Naive thymus-derived CD8-positive, alpha-beta T cell (primary cell): Measurements from ENCODE around the gene TMEM170B. TPM values are rescaled to one million over a fixed set of nuclear protein-coding genes. Genes with fewer than 3 reads are reported as not detected.
A peak's percentile ranks its signal among the peaks of the same experiment; 100 is the strongest.

Experiments
- ATAC-seq, 2 donors: fragments of 150-1000 bp; cut with Tn5 transposase in 1 of 2; sonication (Bioruptor Pico), chemical (Tn5 transposase) in 1 of 2; 1 replicate in 1 of 2; 2 replicates in 1 of 2; pipeline ENCODE4 v1.10.0; 2021; ENCODE audit warnings: mild to moderate bottlenecking in 2 of 2, moderate library complexity in 2 of 2
- POLR2A ChIA-PET: fragments of 350-600 bp; sonication (Branson Sonifier 250); formaldehyde crosslinking; loops from one replicate; lab custom pipeline; 2021; ENCODE audit warnings: antibody characterized with exemption; lab: Charles Lee
- DNase-seq, 10 donors: peaks; one replicate each; pipeline versions ENCODE4 v3.0.0 to v3.0.0-alpha.2; 2020 to 2022
- H3K27ac Mint-ChIP-seq, 10 donors: one replicate each; pipeline ENCODE4 v1.8.0; 2020 to 2022; ENCODE audit warnings: mild to moderate bottlenecking in 10 of 10, mixed read lengths in 10 of 10, moderate library complexity in 4 of 10, inconsistent platforms in 1 of 10
- H3K27me3 Mint-ChIP-seq, 5 donors: one replicate each; pipeline ENCODE4 v1.8.0; 2021 to 2022; ENCODE audit warnings: mixed read lengths in 5 of 5
- H3K36me3 Mint-ChIP-seq, 3 donors: one replicate each; pipeline ENCODE4 v1.8.0; 2020 to 2022; ENCODE audit warnings: mixed read lengths in 3 of 3, mild to moderate bottlenecking in 2 of 3, inconsistent platforms in 1 of 3
- H3K4me1 Mint-ChIP-seq, 4 donors: one replicate each; pipeline ENCODE4 v1.8.0; 2021 to 2022; ENCODE audit warnings: mixed read lengths in 4 of 4
- H3K4me3 Mint-ChIP-seq, 10 donors: one replicate each; pipeline ENCODE4 v1.8.0; 2020 to 2022; ENCODE audit warnings: mild to moderate bottlenecking in 10 of 10, mixed read lengths in 10 of 10, moderate library complexity in 6 of 10, inconsistent platforms in 1 of 10
- H3K9me3 Mint-ChIP-seq, 9 donors: one replicate each; pipeline ENCODE4 v1.8.0; 2020 to 2022; ENCODE audit warnings: mixed read lengths in 9 of 9, mild to moderate bottlenecking in 3 of 9, inconsistent platforms in 1 of 9, moderate library complexity in 1 of 9
- polyA plus RNA-seq, 3 donors: library from polyadenylated mRNA; unstranded; fragments of 300-500 nt; fragmentation: Illumina TruSeq; gene quantifications; one replicate each; pipeline ENCODE4 v1.2.3, GENCODE V29; 2021
- total RNA-seq, 8 experiments: library from RNA in 2 of 8; stranded (reverse) in 2 of 8; gene quantifications; one replicate each; pipeline ENCODE4 v1.2.3 and lab custom pipeline; 2021 to 2026

The TMEM170B gene
- total and polyA plus RNA-seq, 5 experiments from 2014 or later, result 0.14 to 4.1 (median 0.30) TPM

DNA sequence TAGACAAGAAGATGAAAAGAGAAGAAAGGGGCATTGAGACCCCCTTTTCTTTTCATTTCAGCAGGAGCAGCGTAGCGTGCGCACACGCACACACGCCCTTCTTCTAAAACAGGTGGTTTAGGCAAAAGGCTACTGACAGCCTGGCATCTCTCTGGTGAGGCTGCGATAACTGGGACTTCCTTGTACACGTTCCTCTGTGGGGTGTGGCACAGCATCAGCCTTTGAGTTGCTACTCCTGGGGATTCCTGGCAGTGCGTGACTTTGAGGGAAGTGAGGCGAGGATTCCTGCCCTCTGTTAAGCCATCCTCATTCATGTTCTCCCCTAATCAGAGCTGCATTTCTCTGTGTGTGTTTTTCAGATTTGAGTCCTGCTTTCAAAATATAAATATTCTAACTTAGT is 94.7 kb downstream of the TMEM170B start:
- H3K4me1 Mint-ChIP-seq, result no peaks in the 10 kb centered on the region
- no peaks in the 10 kb centered on the region for H3K9me3 Mint-ChIP-seq
- ATAC-seq (no peak), DNase-seq (no peak)
- H3K4me3 Mint-ChIP-seq, result no peak overlapping the region
- H3K27ac Mint-ChIP-seq, result no peak overlapping the region
- peaks cover 2 to 22% (median 5%) of the 10 kb centered on the region in 5 donors for H3K27me3 Mint-ChIP-seq
- POLR2A ChIA-PET, result no interaction called here
- H3K36me3 Mint-ChIP-seq, result no peaks in the 10 kb centered on the region

DNA sequence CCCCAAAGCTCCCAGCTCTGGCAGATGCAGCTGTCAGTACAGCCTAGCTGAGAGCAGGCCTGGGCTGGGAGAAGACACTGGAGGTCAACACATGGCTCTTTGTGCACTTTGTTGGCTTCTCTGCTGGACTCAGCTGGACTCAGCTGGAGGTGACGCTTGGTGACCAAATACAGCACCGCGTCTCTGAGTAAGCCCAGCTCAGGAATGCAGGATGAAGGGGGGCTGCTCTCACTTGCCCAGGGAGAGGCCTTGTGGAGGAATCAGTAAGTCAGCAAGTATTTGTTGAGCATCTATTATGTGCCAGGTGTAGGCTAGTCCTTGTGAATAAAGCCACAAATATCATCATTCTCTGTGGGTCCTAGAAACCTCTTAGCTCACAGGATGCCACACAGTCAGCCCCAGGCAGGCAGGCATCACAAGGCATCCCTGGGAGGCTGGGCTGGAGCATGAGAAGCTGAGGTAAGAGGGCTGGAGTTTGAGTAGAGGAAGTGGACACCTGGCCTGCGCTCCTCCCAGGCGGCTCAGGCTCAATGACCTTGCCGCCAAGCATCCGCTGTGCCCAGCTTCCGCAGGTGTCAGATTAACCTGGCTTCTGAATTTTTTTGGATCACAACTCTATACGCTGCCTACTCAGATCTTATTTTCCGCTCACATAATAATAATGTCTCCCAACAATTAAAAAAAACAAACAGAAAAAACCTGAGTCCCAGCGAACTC is 95.4 kb downstream of the TMEM170B start:
- Mint-ChIP-seq H3K36me3 (no peaks in the 10 kb centered on the region), H3K27me3 (peaks cover under 1 to 20% (median 5%) of the 10 kb centered on the region in 5 donors), H3K27ac (peak overlapping the region in 1 of 10 donors; percentile 17), H3K4me1 (no peaks in the 10 kb centered on the region), H3K9me3 (no peaks in the 10 kb centered on the region), H3K4me3 (no peak overlapping the region)
- DNase-seq (no peak), ATAC-seq (no peak)
- POLR2A ChIA-PET, result no interaction called here

Other genes with a start within 250 kb of the TMEM170B start
- 1 to 10 TPM; 5.0 to 7.4 TPM for gene ADTRP, start 241.1 kb downstream of the TMEM170B start, total RNA-seq
- gene ADTRP, start 241.1 kb downstream of the TMEM170B start, polyA plus RNA-seq, result 10 to 100 TPM in 1 of 3 donors, 1 to 10 TPM in 2; 2.3 to 14.0 (median 7.2) TPM